ENCODE data around the gene KCTD2.
"Not testable (repeated sequence)": the region's sequence is repeated elsewhere in the genome, so short reads cannot be mapped to it uniquely, and the experiment has no call there.

KCTD2 gene

GRCh38 chr17:75041656-75042280 lies 5.3 kb upstream of the KCTD2 start:
- Histone ChIP-seq H4K20me1 (ENCODE audit: insufficient read depth, low read length) (no peaks in the 10 kb centered on the region), H3K9ac (ENCODE audit: low read depth, low read length) (no peak overlapping the region), H3K79me2 (ENCODE audit: insufficient read depth, low read length) (peaks cover 18% of the 10 kb centered on the region), H3K4me2 (ENCODE audit: insufficient read depth, low read length) (no peak overlapping the region), H3K36me3 (ENCODE audit: insufficient read depth, low read length) (peaks cover 41% of the 10 kb centered on the region), H3K27me3 (ENCODE audit: insufficient read depth, low read length, poor library complexity) (no peaks in the 10 kb centered on the region), H2AFZ (ENCODE audit: low read depth, low read length) (no peak overlapping the region), H3K4me3 (ENCODE audit: low read depth in 1 of 2, low read length in 2 of 2) (no peak overlapping the region), H3K27ac (ENCODE audit: low read length) (no peak overlapping the region), H3K9me3 (ENCODE audit: insufficient read depth, low read length, severe bottlenecking) (no peaks in the 10 kb centered on the region), H3K4me1 (ENCODE audit: insufficient read depth, low read length) (peaks cover 10% of the 10 kb centered on the region)
- no peak for DNase-seq
- no peak for ATAC-seq (ENCODE audit: insufficient read depth, low read depth)
- TF ChIP-seq EZH2 (IDR thresholded peaks at IDR 0.05; ENCODE audit: borderline replicate concordance, low read depth, low read length, severe bottlenecking) (no peak), CTCF (IDR thresholded peaks at IDR 0.05; ENCODE audit: borderline replicate concordance, extremely low read depth, low read length, poor library complexity, severe bottlenecking) (no peak)

- not testable (repeated sequence) for H4K20me1 ChIP-seq (ENCODE audit: insufficient read depth, low read length); H3K4me3 ChIP-seq (ENCODE audit: low read depth in 1 of 2, low read length in 2 of 2); DNase-seq; H3K9ac ChIP-seq (ENCODE audit: low read depth, low read length); H3K27ac ChIP-seq (ENCODE audit: low read length); H2AFZ ChIP-seq (ENCODE audit: low read depth, low read length); H3K27me3 ChIP-seq (ENCODE audit: insufficient read depth, low read length, poor library complexity); H3K4me2 ChIP-seq (ENCODE audit: insufficient read depth, low read length); ATAC-seq (ENCODE audit: insufficient read depth, low read depth); H3K9me3 ChIP-seq (ENCODE audit: insufficient read depth, low read length, severe bottlenecking)
- Histone ChIP-seq H3K36me3 (ENCODE audit: insufficient read depth, low read length) (peaks cover 36% of the 10 kb centered on the region), H3K4me1 (ENCODE audit: insufficient read depth, low read length) (peaks cover 23% of the 10 kb centered on the region), H3K79me2 (ENCODE audit: insufficient read depth, low read length) (peaks cover 34% of the 10 kb centered on the region)
Measured at GRCh38 chr17:75043789-75044188, 3.2 kb upstream of the KCTD2 start.

- Histone ChIP-seq H3K79me2 (ENCODE audit: insufficient read depth, low read length) (peaks cover 43% of the 10 kb centered on the region), H3K4me3 (ENCODE audit: low read depth in 1 of 2, low read length in 2 of 2) (no peak overlapping the region), H3K36me3 (ENCODE audit: insufficient read depth, low read length) (peaks cover 32% of the 10 kb centered on the region), H3K27ac (ENCODE audit: low read length) (no peak overlapping the region), H3K4me2 (ENCODE audit: insufficient read depth, low read length) (no peak overlapping the region), H3K27me3 (ENCODE audit: insufficient read depth, low read length, poor library complexity) (no peaks in the 10 kb centered on the region), H2AFZ (ENCODE audit: low read depth, low read length) (no peak overlapping the region), H3K9me3 (ENCODE audit: insufficient read depth, low read length, severe bottlenecking) (no peaks in the 10 kb centered on the region), H4K20me1 (ENCODE audit: insufficient read depth, low read length) (no peaks in the 10 kb centered on the region), H3K9ac (ENCODE audit: low read depth, low read length) (no peak overlapping the region), H3K4me1 (ENCODE audit: insufficient read depth, low read length) (peaks cover 29% of the 10 kb centered on the region)
- no peak for TF ChIP-seq CTCF (IDR thresholded peaks at IDR 0.05; ENCODE audit: borderline replicate concordance, extremely low read depth, low read length, poor library complexity, severe bottlenecking)
- no peak for TF ChIP-seq EZH2 (IDR thresholded peaks at IDR 0.05; ENCODE audit: borderline replicate concordance, low read depth, low read length, severe bottlenecking)
- ATAC-seq (ENCODE audit: insufficient read depth, low read depth) = no peak
- DNase-seq = no peak
Measured at GRCh38 chr17:75044716-75045115, 2.3 kb upstream of the KCTD2 start.

GRCh38 chr17:75045946-75046406 lies 1.0 kb upstream of the KCTD2 start:
- DNase-seq; H3K27me3 ChIP-seq (ENCODE audit: insufficient read depth, low read length, poor library complexity); H2AFZ ChIP-seq (ENCODE audit: low read depth, low read length); H3K9me3 ChIP-seq (ENCODE audit: insufficient read depth, low read length, severe bottlenecking); ATAC-seq (ENCODE audit: insufficient read depth, low read depth); H4K20me1 ChIP-seq (ENCODE audit: insufficient read depth, low read length): not testable (repeated sequence)
- H3K9ac ChIP-seq (ENCODE audit: low read depth, low read length) = peak overlapping the region; percentile 80
- peak overlapping the region; percentile 79 for H3K27ac ChIP-seq (ENCODE audit: low read length)
- H3K79me2 ChIP-seq (ENCODE audit: insufficient read depth, low read length) = peaks cover 44% of the 10 kb centered on the region
- H3K4me3 ChIP-seq (ENCODE audit: low read depth in 1 of 2, low read length in 2 of 2) = peak overlapping the region; percentile 81 to 95
- H3K4me1 ChIP-seq (ENCODE audit: insufficient read depth, low read length) = peaks cover 29% of the 10 kb centered on the region
- peak overlapping the region; percentile 79 for H3K4me2 ChIP-seq (ENCODE audit: insufficient read depth, low read length)
- H3K36me3 ChIP-seq (ENCODE audit: insufficient read depth, low read length) = peaks cover 22% of the 10 kb centered on the region
